Measurements from ENCODE around the gene ZFAND3.

Gene ZFAND3

DNA sequence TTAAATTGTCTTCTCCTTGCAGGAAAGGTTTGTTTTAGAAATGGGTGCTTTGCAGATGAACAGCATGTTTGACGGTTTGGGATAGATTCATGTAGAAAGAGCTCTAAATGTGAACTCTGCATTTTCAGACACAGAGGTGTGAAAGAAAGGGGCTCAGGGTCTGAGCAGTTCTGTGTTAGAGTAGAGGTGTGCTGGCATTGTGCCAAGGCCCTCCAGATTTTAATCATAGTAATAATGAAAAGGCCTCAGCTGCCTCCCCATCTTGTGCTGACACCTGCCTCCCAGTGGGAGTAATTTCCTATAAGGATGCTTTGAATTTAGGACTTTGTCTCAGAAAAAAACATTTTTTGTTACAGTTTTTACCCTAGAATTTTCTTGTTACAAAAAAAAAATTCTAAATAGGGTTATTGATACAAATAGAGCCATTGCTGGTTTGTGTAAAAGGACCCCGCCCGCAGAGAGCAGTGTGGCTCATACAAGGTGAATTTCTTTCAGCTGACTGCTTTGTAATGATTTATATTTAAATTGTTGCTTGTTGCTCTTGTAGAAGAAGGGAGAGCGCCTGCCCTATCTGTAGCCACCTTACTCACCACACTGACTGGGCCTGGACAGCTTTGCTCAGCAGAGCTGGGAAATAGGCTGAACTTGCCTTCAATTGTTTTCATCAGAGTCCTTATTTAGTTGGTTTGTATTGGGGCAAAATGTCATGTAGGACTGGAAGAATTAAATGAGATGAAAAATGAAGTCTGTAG, 294.5 kb downstream of the ZFAND3 start:
- Histone ChIP-seq H3K27ac (ENCODE audit: low read length, poor library complexity, severe bottlenecking) (no peak overlapping the region), H4K8ac (ENCODE audit: low read length) (no peak overlapping the region), H2BK5ac (ENCODE audit: low read depth, low read length, poor library complexity, severe bottlenecking) (no peak overlapping the region), H2BK15ac (ENCODE audit: low read depth, poor library complexity, severe bottlenecking) (no peak overlapping the region), H2BK12ac (ENCODE audit: low read length in 2 of 2) (no peak overlapping the region), H2BK120ac (ENCODE audit: low read depth, low read length) (no peak overlapping the region), H3K23ac (ENCODE audit: low read length in 2 of 2) (no peak overlapping the region), H3K18ac (ENCODE audit: low read depth in 1 of 2, low read length in 2 of 2) (no peak overlapping the region), H4K91ac (ENCODE audit: low read length) (no peak overlapping the region), H2AFZ (ENCODE audit: low read depth, low read length) (no peak overlapping the region), H3K36me3 (ENCODE audit: control insufficient read depth in 1 of 2, insufficient read depth in 2 of 2, low read depth in 1 of 2, low read length in 2 of 2) (peaks cover 2 to 31% of the 10 kb centered on the region in 2 experiments), H3K14ac (ENCODE audit: low read length in 2 of 2) (no peak overlapping the region), H2AK5ac (ENCODE audit: low read length, severe bottlenecking) (no peak overlapping the region), H3K79me1 (replicated peaks; ENCODE audit: low read length, poor library complexity, severe bottlenecking) (peaks cover 39% of the 10 kb centered on the region), H3K4ac (ENCODE audit: low read depth in 1 of 2, low read length in 2 of 2) (no peak overlapping the region), H3K4me1 (ENCODE audit: control insufficient read depth, insufficient read depth, low read depth, low read length) (peaks cover 3% of the 10 kb centered on the region), H3K9me3 (ENCODE audit: control insufficient read depth, low read length) (no peaks in the 10 kb centered on the region), H3K4me2 (ENCODE audit: low read length, poor library complexity, severe bottlenecking) (no peak overlapping the region), H3K9ac (ENCODE audit: low read length) (no peak overlapping the region), H3K4me3 (ENCODE audit: insufficient read depth in 1 of 2, low read depth in 1 of 2, low read length in 2 of 2) (no peak overlapping the region), H3K27me3 (ENCODE audit: control insufficient read depth in 1 of 2, insufficient read depth in 1 of 2, low read length in 2 of 2) (no peaks in the 10 kb centered on the region)
- WGBS: 100% methylated on average over 3 of the region's 4 CpGs
- no peak for DNase-seq

DNA sequence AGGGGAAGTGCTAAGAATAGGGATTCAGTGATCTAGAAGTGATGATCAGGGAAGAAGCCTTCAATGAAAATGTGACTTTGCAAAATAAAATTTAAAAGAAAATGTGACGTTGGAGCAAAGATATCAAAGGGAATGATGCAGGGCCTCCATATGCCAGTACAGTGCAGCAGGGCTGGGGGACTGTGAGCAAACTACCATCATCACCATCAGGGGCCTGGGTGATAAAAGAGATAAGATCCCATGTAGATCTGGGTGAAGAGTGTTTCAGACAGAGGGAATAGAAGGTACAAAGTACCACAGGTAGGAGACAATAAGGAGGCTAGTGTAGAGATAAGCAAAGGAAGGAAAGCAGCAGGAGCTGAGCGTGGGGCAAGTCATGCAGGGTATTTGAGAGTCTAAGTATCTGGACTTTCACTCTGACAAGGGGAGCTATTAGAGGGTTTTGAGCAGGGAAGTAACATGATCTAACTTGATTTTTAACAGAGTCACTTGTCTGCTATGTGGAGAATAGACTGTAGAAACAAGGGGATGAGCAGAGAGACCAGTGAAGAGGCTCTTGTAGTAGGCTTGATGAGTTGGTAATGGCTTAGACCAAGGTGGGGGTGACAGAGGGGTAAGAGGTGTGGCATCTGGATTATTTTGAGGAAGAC, 295.6 kb downstream of the ZFAND3 start:
- Histone ChIP-seq H4K8ac (ENCODE audit: low read length) (no peak overlapping the region), H3K14ac (ENCODE audit: low read length in 2 of 2) (no peak overlapping the region), H3K4ac (ENCODE audit: low read depth in 1 of 2, low read length in 2 of 2) (no peak overlapping the region), H3K9me3 (ENCODE audit: control insufficient read depth, low read length) (no peaks in the 10 kb centered on the region), H4K91ac (ENCODE audit: low read length) (no peak overlapping the region), H2BK12ac (ENCODE audit: low read length in 2 of 2) (no peak overlapping the region), H3K27me3 (ENCODE audit: control insufficient read depth in 1 of 2, insufficient read depth in 1 of 2, low read length in 2 of 2) (no peaks in the 10 kb centered on the region), H2AK5ac (ENCODE audit: low read length, severe bottlenecking) (no peak overlapping the region), H2BK5ac (ENCODE audit: low read depth, low read length, poor library complexity, severe bottlenecking) (no peak overlapping the region), H3K4me2 (ENCODE audit: low read length, poor library complexity, severe bottlenecking) (no peak overlapping the region), H3K4me1 (ENCODE audit: control insufficient read depth, insufficient read depth, low read depth, low read length) (peaks cover 3% of the 10 kb centered on the region), H3K79me1 (replicated peaks; ENCODE audit: low read length, poor library complexity, severe bottlenecking) (peaks cover 39% of the 10 kb centered on the region), H2BK15ac (ENCODE audit: low read depth, poor library complexity, severe bottlenecking) (no peak overlapping the region), H3K18ac (ENCODE audit: low read depth in 1 of 2, low read length in 2 of 2) (no peak overlapping the region), H2BK120ac (ENCODE audit: low read depth, low read length) (no peak overlapping the region), H3K36me3 (ENCODE audit: control insufficient read depth in 1 of 2, insufficient read depth in 2 of 2, low read depth in 1 of 2, low read length in 2 of 2) (peaks cover 2 to 38% of the 10 kb centered on the region in 2 experiments), H2AFZ (ENCODE audit: low read depth, low read length) (no peak overlapping the region), H3K23ac (ENCODE audit: low read length in 2 of 2) (no peak overlapping the region), H3K27ac (ENCODE audit: low read length, poor library complexity, severe bottlenecking) (no peak overlapping the region), H3K9ac (ENCODE audit: low read length) (no peak overlapping the region), H3K4me3 (ENCODE audit: insufficient read depth in 1 of 2, low read depth in 1 of 2, low read length in 2 of 2) (no peak overlapping the region)
- WGBS: 98% methylated on average over 2 of the region's 2 CpGs
- DNase-seq: no peak

DNA sequence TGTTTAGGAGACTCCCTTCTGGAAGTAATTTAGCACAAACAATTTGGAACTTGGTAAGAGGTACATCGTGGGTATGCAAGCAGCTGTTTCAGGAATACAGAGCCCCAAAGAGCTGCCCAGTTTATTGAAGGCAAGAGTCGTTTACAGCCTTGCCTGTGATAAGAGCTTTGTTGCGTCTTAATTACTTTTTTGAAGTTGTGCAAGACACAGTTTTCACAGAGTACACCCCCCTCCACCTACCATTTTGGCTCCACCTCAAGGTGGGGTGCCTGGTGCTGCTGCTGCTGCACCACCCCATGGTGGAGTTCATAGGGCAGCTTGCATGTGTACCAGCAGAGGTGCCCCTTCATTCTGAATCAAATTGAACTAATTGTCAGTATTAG, 296.1 kb downstream of the ZFAND3 start:
- Histone ChIP-seq H2BK5ac (ENCODE audit: low read depth, low read length, poor library complexity, severe bottlenecking) (no peak overlapping the region), H3K18ac (ENCODE audit: low read depth in 1 of 2, low read length in 2 of 2) (no peak overlapping the region), H3K9ac (ENCODE audit: low read length) (no peak overlapping the region), H3K4me3 (ENCODE audit: insufficient read depth in 1 of 2, low read depth in 1 of 2, low read length in 2 of 2) (no peak overlapping the region), H3K27me3 (ENCODE audit: control insufficient read depth in 1 of 2, insufficient read depth in 1 of 2, low read length in 2 of 2) (no peaks in the 10 kb centered on the region), H3K4ac (ENCODE audit: low read depth in 1 of 2, low read length in 2 of 2) (no peak overlapping the region), H3K36me3 (ENCODE audit: control insufficient read depth in 1 of 2, insufficient read depth in 2 of 2, low read depth in 1 of 2, low read length in 2 of 2) (peaks cover 6 to 41% of the 10 kb centered on the region in 2 experiments), H3K4me2 (ENCODE audit: low read length, poor library complexity, severe bottlenecking) (no peak overlapping the region), H2BK120ac (ENCODE audit: low read depth, low read length) (no peak overlapping the region), H2BK15ac (ENCODE audit: low read depth, poor library complexity, severe bottlenecking) (no peak overlapping the region), H2AK5ac (ENCODE audit: low read length, severe bottlenecking) (no peak overlapping the region), H3K14ac (ENCODE audit: low read length in 2 of 2) (no peak overlapping the region), H3K79me1 (replicated peaks; ENCODE audit: low read length, poor library complexity, severe bottlenecking) (peaks cover 40% of the 10 kb centered on the region), H3K9me3 (ENCODE audit: control insufficient read depth, low read length) (no peaks in the 10 kb centered on the region), H3K23ac (ENCODE audit: low read length in 2 of 2) (no peak overlapping the region), H3K27ac (ENCODE audit: low read length, poor library complexity, severe bottlenecking) (no peak overlapping the region), H2AFZ (ENCODE audit: low read depth, low read length) (no peak overlapping the region), H3K4me1 (ENCODE audit: control insufficient read depth, insufficient read depth, low read depth, low read length) (peaks cover 3% of the 10 kb centered on the region), H4K91ac (ENCODE audit: low read length) (no peak overlapping the region), H4K8ac (ENCODE audit: low read length) (no peak overlapping the region), H2BK12ac (ENCODE audit: low read length in 2 of 2) (no peak overlapping the region)
- DNase-seq: no peak
- 60% methylated on average over 3 of the region's 3 CpGs for WGBS

DNA sequence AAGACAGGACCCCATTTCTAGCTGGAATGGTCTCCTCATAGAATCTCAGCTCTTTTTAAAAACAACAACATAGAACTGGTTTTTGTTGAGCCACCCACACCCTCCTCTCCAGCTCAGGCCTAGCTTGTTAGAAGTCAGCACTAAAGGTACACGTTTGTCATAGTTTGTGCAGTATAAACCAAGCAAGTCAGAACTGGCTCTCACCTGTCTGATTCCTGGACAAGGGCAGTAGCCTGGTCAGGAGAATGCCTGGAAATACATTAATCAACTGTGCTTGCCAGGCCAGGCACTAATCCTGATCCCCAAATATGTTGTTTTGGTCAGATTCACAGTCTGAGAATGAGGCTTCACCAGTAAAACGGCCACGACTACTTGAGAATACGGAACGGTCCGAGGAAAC, 296.7 kb downstream of the ZFAND3 start:
- no peak overlapping the region for H2AK5ac ChIP-seq (ENCODE audit: low read length, severe bottlenecking)
- no peak overlapping the region for H3K4me2 ChIP-seq (ENCODE audit: low read length, poor library complexity, severe bottlenecking)
- no peak overlapping the region for H3K27ac ChIP-seq (ENCODE audit: low read length, poor library complexity, severe bottlenecking)
- peaks cover 46% of the 10 kb centered on the region for H3K79me1 ChIP-seq (replicated peaks; ENCODE audit: low read length, poor library complexity, severe bottlenecking)
- no peak for DNase-seq
- no peak overlapping the region for H2AFZ ChIP-seq (ENCODE audit: low read depth, low read length)
- no peak overlapping the region for H2BK12ac ChIP-seq (ENCODE audit: low read length in 2 of 2)
- no peak overlapping the region for H3K4me3 ChIP-seq (ENCODE audit: insufficient read depth in 1 of 2, low read depth in 1 of 2, low read length in 2 of 2)
- H3K4me1 ChIP-seq (ENCODE audit: control insufficient read depth, insufficient read depth, low read depth, low read length): peaks cover 2% of the 10 kb centered on the region
- H4K8ac ChIP-seq (ENCODE audit: low read length): no peak overlapping the region
- H3K9ac ChIP-seq (ENCODE audit: low read length): no peak overlapping the region
- no peak overlapping the region for H3K18ac ChIP-seq (ENCODE audit: low read depth in 1 of 2, low read length in 2 of 2)
- H3K4ac ChIP-seq (ENCODE audit: low read depth in 1 of 2, low read length in 2 of 2): no peak overlapping the region
- H3K9me3 ChIP-seq (ENCODE audit: control insufficient read depth, low read length): no peaks in the 10 kb centered on the region
- peaks cover 9 to 47% of the 10 kb centered on the region in 2 experiments for H3K36me3 ChIP-seq (ENCODE audit: control insufficient read depth in 1 of 2, insufficient read depth in 2 of 2, low read depth in 1 of 2, low read length in 2 of 2)
- WGBS: 95% methylated on average over 6 of the region's 6 CpGs
- H2BK5ac ChIP-seq (ENCODE audit: low read depth, low read length, poor library complexity, severe bottlenecking): no peak overlapping the region
- H3K27me3 ChIP-seq (ENCODE audit: control insufficient read depth in 1 of 2, insufficient read depth in 1 of 2, low read length in 2 of 2): no peaks in the 10 kb centered on the region
- no peak overlapping the region for H4K91ac ChIP-seq (ENCODE audit: low read length)
- no peak overlapping the region for H2BK120ac ChIP-seq (ENCODE audit: low read depth, low read length)
- no peak overlapping the region for H2BK15ac ChIP-seq (ENCODE audit: low read depth, poor library complexity, severe bottlenecking)
- no peak overlapping the region for H3K14ac ChIP-seq (ENCODE audit: low read length in 2 of 2)
- no peak overlapping the region for H3K23ac ChIP-seq (ENCODE audit: low read length in 2 of 2)
